ENCODE results near the gene SPPL3.
"Not testable (repeated sequence)": the region's sequence is repeated elsewhere in the genome, so short reads cannot be mapped to it uniquely, and the experiment has no call there.

The SPPL3 gene

DNA sequence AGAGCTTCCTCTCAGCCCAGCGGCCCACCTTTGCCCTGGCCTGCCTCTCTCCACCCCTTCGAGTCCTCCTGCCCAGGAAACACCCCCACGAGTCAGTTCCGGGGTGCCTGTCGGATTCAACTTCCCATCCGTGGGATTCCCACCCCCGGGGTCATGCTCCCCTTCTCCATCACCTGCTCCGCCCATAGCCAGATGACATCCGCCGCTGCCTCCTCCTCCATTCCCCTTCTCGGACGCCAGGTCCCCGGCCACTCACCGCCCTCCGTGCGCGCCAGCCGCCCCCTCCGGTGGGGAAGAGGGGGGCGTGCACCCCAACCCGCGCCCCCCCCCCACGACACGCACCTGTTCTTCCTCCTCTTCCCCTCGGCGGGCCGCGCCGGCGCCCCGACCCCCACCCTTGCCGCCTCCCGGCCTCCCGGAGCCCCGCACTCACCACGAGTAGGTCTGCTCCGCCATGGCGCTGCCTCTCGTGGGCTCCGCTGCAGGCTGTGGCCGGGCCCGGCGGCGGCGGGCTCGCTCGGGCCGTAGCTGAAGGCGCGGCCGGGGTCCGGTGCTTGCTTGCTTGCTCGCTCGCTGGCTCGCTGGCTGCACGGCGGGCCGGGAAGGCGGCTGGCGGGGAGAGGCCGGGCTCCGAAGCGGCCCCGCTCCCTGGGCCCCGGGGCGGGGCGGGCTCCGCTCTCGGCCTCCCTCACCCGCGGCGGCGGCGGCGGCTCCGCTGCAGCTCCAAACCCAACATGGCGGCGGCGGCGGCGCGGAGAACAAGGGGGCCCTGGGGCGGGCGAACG lies 554 bp downstream of the SPPL3 start:
- peaks cover 16 to 20% of the 10 kb centered on the region in 2 donors for H3K36me3 Mint-ChIP-seq
- ATAC-seq (replicated peaks) (peak; percentile 67 to 72), DNase-seq (peak; percentile 68)
- peak overlapping the region; percentile 89 to 96 for H3K4me3 Mint-ChIP-seq
- peaks cover 19 to 47% of the 10 kb centered on the region in 2 donors for H3K4me1 Mint-ChIP-seq
- no peaks in the 10 kb centered on the region for H3K9me3 Mint-ChIP-seq
- H3K27me3 Mint-ChIP-seq, result no peaks in the 10 kb centered on the region
- peak overlapping the region; percentile 95 for H3K27ac Mint-ChIP-seq

DNA sequence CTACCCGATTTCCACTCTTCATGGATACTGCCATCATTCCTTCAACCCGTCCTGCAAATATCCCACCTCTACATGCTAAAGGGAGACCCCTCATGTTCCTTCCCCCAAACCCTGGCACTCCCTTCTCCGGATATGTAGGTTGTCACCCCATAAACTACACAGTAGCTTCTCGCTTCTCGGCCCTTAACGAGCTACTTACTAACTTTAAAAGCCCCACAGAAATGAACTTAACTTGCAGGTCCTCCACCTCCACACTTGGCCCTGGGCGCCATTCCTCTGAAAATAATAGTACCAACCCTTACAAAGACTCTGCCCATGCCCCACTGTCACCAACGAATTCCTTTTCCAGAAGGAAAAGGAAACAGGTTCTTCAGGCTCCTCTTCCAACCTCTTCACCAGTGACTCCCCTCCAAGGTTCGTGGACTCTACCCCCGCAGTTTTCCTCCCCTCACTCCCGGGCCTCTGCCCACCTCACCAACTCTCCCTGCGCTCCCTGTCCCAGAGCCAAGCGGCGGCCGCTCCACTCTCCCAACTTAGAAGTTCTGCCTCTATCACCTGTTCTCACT lies 1.2 kb downstream of the SPPL3 start:
- no peaks in the 10 kb centered on the region for H3K27me3 Mint-ChIP-seq
- no peaks in the 10 kb centered on the region for H3K9me3 Mint-ChIP-seq
- H3K27ac Mint-ChIP-seq, result peak overlapping the region; percentile 95
- DNase-seq (no peak), ATAC-seq (replicated peaks) (no peak)
- H3K4me3 Mint-ChIP-seq, result peak overlapping the region; percentile 89 to 96
- peaks cover 22 to 51% of the 10 kb centered on the region in 2 donors for H3K4me1 Mint-ChIP-seq
- H3K36me3 Mint-ChIP-seq, result peaks cover 16 to 20% of the 10 kb centered on the region in 2 donors

DNA sequence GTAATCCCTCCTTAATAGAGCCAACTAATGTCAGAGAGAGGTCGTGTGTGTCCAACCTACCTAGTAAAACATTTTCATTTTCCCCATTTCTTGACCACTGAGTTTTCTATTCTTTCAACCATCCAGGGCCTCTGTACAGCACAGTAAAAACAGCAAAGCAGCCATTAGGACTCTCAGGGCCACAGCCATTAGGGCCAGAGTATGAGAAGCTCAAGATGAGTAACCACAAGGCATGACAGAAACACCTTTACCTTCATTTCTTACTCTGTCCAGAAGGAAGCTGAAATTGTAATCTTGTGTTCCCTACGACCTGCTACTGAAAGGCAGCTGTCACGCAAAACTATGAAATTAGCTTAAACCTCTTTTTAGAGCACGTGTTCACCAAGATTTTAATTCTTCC lies 2.3 kb downstream of the SPPL3 start:
- DNase-seq, result no peak
- Mint-ChIP-seq H3K36me3 (peaks cover 16 to 23% of the 10 kb centered on the region in 2 donors), H3K4me1 (peaks cover 24 to 58% of the 10 kb centered on the region in 2 donors), H3K27ac (no peak overlapping the region), H3K4me3 (no peak overlapping the region), H3K9me3 (no peaks in the 10 kb centered on the region), H3K27me3 (no peaks in the 10 kb centered on the region)
- ATAC-seq (replicated peaks), result no peak

- H3K27ac Mint-ChIP-seq; ATAC-seq (replicated peaks); H3K4me3 Mint-ChIP-seq; H3K27me3 Mint-ChIP-seq; DNase-seq; H3K9me3 Mint-ChIP-seq: not testable (repeated sequence)
- Mint-ChIP-seq H3K4me1 (peaks cover 24 to 63% of the 10 kb centered on the region in 2 donors), H3K36me3 (peaks cover 16 to 23% of the 10 kb centered on the region in 2 donors)
These were observed 3.1 kb downstream of the SPPL3 start for GRCh38 chr12:120901101-120901500.

- no peaks in the 10 kb centered on the region for H3K27me3 Mint-ChIP-seq
- H3K4me3 Mint-ChIP-seq, result no peak overlapping the region
- no peaks in the 10 kb centered on the region for H3K9me3 Mint-ChIP-seq
- ATAC-seq (replicated peaks) (no peak), DNase-seq (no peak)
- H3K4me1 Mint-ChIP-seq, result peaks cover 22 to 71% of the 10 kb centered on the region in 2 donors
- peaks cover 18 to 34% of the 10 kb centered on the region in 2 donors for H3K36me3 Mint-ChIP-seq
- H3K27ac Mint-ChIP-seq, result no peak overlapping the region
These were observed 8.6 kb downstream of the SPPL3 start for GRCh38 chr12:120895532-120895931.

DNA sequence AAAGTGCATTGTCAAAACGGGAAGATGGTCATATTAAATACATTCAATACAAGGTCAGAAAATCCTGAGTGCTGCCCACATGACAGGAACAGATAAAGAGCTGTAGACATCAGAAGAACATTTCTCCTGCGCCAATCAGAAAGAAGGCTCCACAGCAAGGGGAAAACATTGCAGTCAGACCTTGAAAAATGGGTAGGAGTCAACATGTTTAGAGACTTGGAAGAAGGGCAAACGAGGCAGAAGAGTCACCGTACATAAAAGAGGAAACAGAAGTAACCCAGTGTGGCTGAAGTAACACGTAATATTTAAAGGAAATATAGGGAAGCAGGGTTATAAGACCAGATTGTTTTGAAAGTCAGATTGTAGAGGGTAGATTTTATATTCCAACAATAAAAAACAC lies 11.9 kb downstream of the SPPL3 start:
- peak overlapping the region in 1 of 2 donors; percentile 47 for H3K4me3 Mint-ChIP-seq
- no peaks in the 10 kb centered on the region for H3K27me3 Mint-ChIP-seq
- H3K9me3 Mint-ChIP-seq, result no peaks in the 10 kb centered on the region
- peaks cover 24 to 60% of the 10 kb centered on the region in 2 donors for H3K4me1 Mint-ChIP-seq
- DNase-seq (no peak), ATAC-seq (replicated peaks) (peak; percentile 87 to 95)
- peaks cover 9 to 20% of the 10 kb centered on the region in 2 donors for H3K36me3 Mint-ChIP-seq
- H3K27ac Mint-ChIP-seq, result peak overlapping the region; percentile 4

GRCh38 chr12:120890963-120891362 lies 13.2 kb downstream of the SPPL3 start:
- Mint-ChIP-seq H3K27ac (no peak overlapping the region), H3K9me3 (no peaks in the 10 kb centered on the region), H3K4me1 (peaks cover 32 to 64% of the 10 kb centered on the region in 2 donors), H3K4me3 (no peak overlapping the region), H3K27me3 (no peaks in the 10 kb centered on the region), H3K36me3 (peaks cover 9 to 20% of the 10 kb centered on the region in 2 donors)
- ATAC-seq (replicated peaks) (no peak), DNase-seq (no peak)

- H3K27me3 Mint-ChIP-seq, result no peaks in the 10 kb centered on the region
- H3K4me3 Mint-ChIP-seq, result no peak overlapping the region
- H3K4me1 Mint-ChIP-seq, result peaks cover 31 to 56% of the 10 kb centered on the region in 2 donors
- H3K36me3 Mint-ChIP-seq, result peaks cover 2 to 6% of the 10 kb centered on the region in 2 donors
- ATAC-seq (replicated peaks), result no peak
- no peaks in the 10 kb centered on the region for H3K9me3 Mint-ChIP-seq
- peak overlapping the region; percentile 20 for H3K27ac Mint-ChIP-seq
- DNase-seq, result no peak
These were observed 16.7 kb downstream of the SPPL3 start for GRCh38 chr12:120887253-120888043.

- Mint-ChIP-seq H3K27me3 (no peaks in the 10 kb centered on the region), H3K4me1 (peaks cover 28 to 58% of the 10 kb centered on the region in 2 donors), H3K9me3 (no peaks in the 10 kb centered on the region), H3K4me3 (peak overlapping the region; percentile 57 to 75), H3K36me3 (peaks cover 0 to 2% of the 10 kb centered on the region in 2 donors), H3K27ac (peak overlapping the region; percentile 72)
- DNase-seq, result no peak
- ATAC-seq (replicated peaks), result peak; percentile 93 to 97
These were observed 17.7 kb downstream of the SPPL3 start for GRCh38 chr12:120886199-120887018.

DNA sequence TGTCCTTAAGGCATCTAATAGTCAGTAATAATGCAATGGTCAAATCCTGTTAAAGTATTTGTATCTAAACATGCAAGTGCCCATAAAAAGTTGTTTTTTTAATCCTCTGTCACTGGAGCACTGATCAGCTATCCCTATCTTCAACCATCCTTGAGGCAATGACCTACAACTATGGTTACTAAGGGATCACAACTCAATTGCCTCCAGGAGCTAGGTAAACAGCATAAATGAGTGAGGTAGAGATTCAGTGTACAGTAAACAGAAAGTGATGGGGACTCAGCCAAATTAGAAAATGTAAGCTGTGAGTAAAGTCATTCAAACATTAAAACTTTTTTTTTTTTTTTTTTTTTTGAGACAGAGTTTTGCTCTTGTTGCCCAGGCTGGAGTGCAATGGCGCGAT lies 18.6 kb downstream of the SPPL3 start:
- Mint-ChIP-seq H3K36me3 (peaks cover 2 to 5% of the 10 kb centered on the region in 2 donors), H3K27me3 (no peaks in the 10 kb centered on the region), H3K27ac (no peak overlapping the region), H3K9me3 (no peaks in the 10 kb centered on the region), H3K4me1 (peaks cover 24 to 57% of the 10 kb centered on the region in 2 donors), H3K4me3 (no peak overlapping the region)
- no peak for DNase-seq
- no peak for ATAC-seq (replicated peaks)

DNA sequence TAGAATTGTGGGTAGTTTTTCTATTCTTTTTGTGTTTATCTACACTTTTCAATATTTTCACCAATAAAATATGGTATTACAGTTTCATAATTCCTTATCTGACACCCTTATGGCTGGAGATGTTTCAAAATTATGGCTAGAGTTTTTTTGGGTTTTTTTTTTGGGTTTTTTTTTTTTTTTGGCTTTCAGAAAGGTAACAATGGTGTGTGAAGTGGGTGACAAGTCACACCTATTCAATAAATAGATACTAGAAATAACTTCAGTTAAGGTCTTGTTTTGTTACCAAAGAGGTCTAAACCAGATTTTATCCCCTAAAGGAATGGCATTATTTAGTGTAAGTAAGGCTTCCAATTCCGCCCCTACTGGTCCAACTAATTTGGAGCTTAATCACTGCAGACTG lies 19.5 kb downstream of the SPPL3 start:
- DNase-seq (no peak), ATAC-seq (replicated peaks) (no peak)
- Mint-ChIP-seq H3K27me3 (no peaks in the 10 kb centered on the region), H3K27ac (no peak overlapping the region), H3K9me3 (no peaks in the 10 kb centered on the region), H3K36me3 (peaks cover 4 to 6% of the 10 kb centered on the region in 2 donors), H3K4me1 (peaks cover 29 to 63% of the 10 kb centered on the region in 2 donors), H3K4me3 (no peak overlapping the region)

DNA sequence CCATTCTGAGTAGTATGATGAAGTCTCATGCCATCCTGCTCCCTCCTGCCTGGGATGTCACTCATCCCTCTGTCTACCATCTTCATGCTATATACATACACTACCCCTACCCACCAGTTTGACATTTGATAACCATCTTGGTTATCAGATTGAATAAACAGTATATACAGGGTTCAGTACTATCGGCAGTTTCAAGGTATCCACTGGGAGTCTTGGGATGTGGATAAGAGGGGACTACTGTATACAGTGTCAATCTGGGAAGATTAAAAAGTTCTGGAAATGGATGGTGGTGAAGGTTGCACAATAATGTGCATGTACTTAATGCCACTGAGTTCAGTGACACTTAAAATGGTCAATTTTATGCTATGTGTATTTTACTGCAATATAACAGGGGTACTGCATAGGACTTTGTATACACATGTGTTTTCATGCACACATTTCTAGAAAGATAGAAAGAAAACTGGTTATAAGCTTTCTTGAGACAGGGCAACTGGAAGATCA lies 22.1 kb downstream of the SPPL3 start:
- Mint-ChIP-seq H3K9me3 (no peaks in the 10 kb centered on the region), H3K4me3 (no peak overlapping the region), H3K4me1 (peaks cover 26 to 59% of the 10 kb centered on the region in 2 donors), H3K27me3 (no peaks in the 10 kb centered on the region), H3K27ac (no peak overlapping the region), H3K36me3 (peaks cover 8 to 15% of the 10 kb centered on the region in 2 donors)
- DNase-seq (no peak), ATAC-seq (replicated peaks) (no peak)

DNA sequence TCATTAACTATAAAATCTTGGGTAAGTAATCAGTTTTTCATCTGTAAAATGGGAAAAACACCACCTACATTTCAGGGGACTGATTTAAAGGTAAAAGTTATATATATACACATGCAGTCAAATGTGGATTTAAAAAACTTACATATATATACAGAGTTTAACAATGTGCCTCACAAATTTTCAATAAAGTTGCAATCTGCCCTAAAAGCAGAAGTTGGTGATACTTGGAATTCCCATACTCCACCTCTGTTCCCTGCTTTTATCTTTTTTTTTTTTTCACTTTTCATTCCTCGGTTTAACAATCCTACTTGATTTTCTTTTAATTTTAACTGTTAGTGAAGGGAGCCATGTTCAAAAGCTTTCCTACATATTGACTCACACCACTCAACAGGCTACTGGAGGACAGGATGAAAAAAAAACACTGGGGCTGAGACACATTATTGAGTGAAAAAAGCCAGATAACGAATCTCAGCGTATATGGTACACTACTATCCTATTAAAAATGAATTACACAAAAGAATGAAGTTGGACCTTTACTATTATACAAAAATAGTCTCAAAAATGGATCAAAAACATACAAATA lies 24.3 kb downstream of the SPPL3 start:
- ATAC-seq (replicated peaks) (no peak), DNase-seq (no peak)
- Mint-ChIP-seq H3K36me3 (peaks cover 11 to 17% of the 10 kb centered on the region in 2 donors), H3K4me3 (no peak overlapping the region), H3K9me3 (no peaks in the 10 kb centered on the region), H3K4me1 (peaks cover 21 to 63% of the 10 kb centered on the region in 2 donors), H3K27ac (peak overlapping the region; percentile 34), H3K27me3 (no peaks in the 10 kb centered on the region)

All from stimulated activated naive B cell treated with anti-CD40 and anti-IgM and Interleukin-4, amounts not matched to agents 10 μg/mL and 1 μg/mL and 100 μg/mL, for 72 hours (primary cell).